ENCODE data around the gene SEC14L2. TPM values are rescaled to one million over a fixed set of nuclear protein-coding genes. Genes with fewer than 3 reads are reported as not detected.
"Not testable (repeated sequence)": the region's sequence is repeated elsewhere in the genome, so short reads cannot be mapped to it uniquely, and the experiment has no call there.

Gene SEC14L2
- total RNA-seq, 4 donors from 2014 or later: 7.8 to 45.9 (median 23.1) TPM; not detected in 1

DNA sequence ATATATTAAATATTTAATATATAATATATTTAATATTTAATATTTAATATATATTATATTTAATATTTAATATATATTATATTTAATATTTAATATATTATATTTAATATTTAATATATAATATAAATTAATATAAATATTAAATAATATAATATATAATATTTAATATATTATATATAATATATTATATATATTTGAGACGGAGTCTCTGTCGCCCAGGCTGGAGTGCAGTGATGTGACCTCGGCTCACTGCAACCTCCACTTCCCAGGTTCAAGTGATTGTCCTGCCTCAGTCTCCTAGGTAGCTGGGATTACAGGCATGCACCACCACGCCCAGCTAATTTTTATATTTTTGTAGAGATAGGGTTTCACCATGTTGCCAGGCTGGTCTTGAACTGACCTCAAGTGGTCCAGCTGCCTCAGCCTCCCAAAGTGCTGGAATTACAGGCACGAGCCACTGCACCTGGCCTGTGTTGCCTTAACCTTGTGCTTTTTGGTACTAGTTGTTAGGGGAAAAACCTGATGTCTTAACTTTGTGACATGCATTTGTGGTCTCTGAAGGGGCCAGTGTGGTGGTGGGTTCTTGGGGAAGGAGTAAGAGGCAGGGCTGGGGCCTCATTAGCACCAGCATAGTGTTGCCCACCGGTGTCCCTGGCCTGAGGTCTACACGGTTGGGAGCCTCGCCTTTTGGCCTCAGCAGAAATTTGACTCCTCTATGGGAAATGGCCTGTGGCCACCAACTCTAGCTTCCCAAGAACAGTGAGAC is 58.4 kb downstream of the SEC14L2 start:
- intact Hi-C loops (cut with DNase I; ENCODE audit: low total_unique reads): no loop called here
- no peak for TF ChIP-seq CTCF (IDR thresholded peaks at IDR 0.05)
- no peak for TF ChIP-seq POLR2A (IDR thresholded peaks at IDR 0.05)
- no peaks in the 10 kb centered on the region for H3K4me1 ChIP-seq
- DNase-seq: no peak
- no peak overlapping the region for H3K4me3 ChIP-seq
- H3K27ac ChIP-seq: no peak overlapping the region
- no peaks in the 10 kb centered on the region for H3K27me3 ChIP-seq
- no peaks in the 10 kb centered on the region for H3K9me3 ChIP-seq
- H3K36me3 ChIP-seq: no peaks in the 10 kb centered on the region

GRCh38 chr22:30457981-30458380 is 61.2 kb downstream of the SEC14L2 start:
- H3K27me3 ChIP-seq: no peaks in the 10 kb centered on the region
- TF ChIP-seq POLR2A (IDR thresholded peaks at IDR 0.05) (no peak), CTCF (IDR thresholded peaks at IDR 0.05) (no peak)
- no peak overlapping the region for H3K27ac ChIP-seq
- DNase-seq: no peak
- no peaks in the 10 kb centered on the region for H3K36me3 ChIP-seq
- intact Hi-C loops (cut with DNase I; ENCODE audit: low total_unique reads): no loop called here
- H3K4me3 ChIP-seq: no peak overlapping the region
- H3K4me1 ChIP-seq: no peaks in the 10 kb centered on the region
- H3K9me3 ChIP-seq: no peaks in the 10 kb centered on the region

DNA sequence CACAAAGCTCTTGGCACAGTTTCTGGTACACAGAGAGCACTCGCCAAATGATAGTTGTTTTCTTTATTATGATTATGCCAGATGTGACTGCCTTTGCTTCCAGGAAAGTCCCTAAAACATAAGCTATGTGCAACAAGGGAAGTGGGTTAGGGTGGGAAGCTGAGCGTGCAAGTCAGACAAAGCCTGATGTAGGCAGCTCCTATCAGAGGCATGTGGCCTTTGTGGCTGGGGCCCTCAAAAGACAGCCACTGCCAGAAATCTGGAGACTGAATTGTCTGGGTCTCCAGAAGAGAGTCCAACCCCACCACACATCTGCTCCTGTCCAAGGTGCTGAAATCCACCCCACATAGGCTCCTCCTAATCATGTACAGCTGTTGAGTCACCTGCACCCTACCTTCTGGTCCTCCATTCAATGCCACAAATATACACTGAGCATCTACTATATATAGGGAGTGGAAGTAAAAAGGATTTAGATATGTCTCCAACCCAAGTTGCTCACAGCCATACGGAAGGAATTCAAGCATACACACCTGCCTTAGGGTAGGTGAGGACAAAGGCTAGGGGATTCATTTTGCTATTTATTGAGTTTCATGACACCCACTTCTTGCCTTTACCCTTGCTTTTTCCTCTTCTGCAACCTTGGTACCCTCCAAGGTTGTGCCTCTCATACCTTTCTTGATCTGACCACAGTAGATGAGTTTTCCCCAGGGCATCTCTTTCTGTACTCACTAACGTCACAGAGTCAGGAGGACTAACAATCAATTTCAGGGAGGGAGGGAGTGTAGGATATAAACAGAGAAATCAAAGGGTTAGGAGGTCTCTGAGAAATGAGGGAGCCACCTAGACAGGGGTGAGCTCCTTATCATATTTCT is 62.6 kb downstream of the SEC14L2 start:
- Histone ChIP-seq H3K4me3 (no peak overlapping the region), H3K9me3 (no peaks in the 10 kb centered on the region), H3K27me3 (no peaks in the 10 kb centered on the region), H3K4me1 (no peaks in the 10 kb centered on the region), H3K27ac (no peak overlapping the region), H3K36me3 (no peaks in the 10 kb centered on the region)
- intact Hi-C loops (cut with DNase I; ENCODE audit: low total_unique reads): no loop called here
- TF ChIP-seq CTCF (IDR thresholded peaks at IDR 0.05) (no peak), POLR2A (IDR thresholded peaks at IDR 0.05) (no peak)
- DNase-seq: no peak

- H3K4me1 ChIP-seq: no peaks in the 10 kb centered on the region
- intact Hi-C loops (cut with DNase I; ENCODE audit: low total_unique reads): no loop called here
- H3K27ac ChIP-seq: no peak overlapping the region
- no peak overlapping the region for H3K4me3 ChIP-seq
- H3K27me3 ChIP-seq: no peaks in the 10 kb centered on the region
- DNase-seq: no peak
- no peaks in the 10 kb centered on the region for H3K9me3 ChIP-seq
- H3K36me3 ChIP-seq: no peaks in the 10 kb centered on the region
- TF ChIP-seq POLR2A (IDR thresholded peaks at IDR 0.05) (no peak), CTCF (IDR thresholded peaks at IDR 0.05) (no peak)
Observed at GRCh38 chr22:30460147-30460546, 63.3 kb downstream of the SEC14L2 start.

DNA sequence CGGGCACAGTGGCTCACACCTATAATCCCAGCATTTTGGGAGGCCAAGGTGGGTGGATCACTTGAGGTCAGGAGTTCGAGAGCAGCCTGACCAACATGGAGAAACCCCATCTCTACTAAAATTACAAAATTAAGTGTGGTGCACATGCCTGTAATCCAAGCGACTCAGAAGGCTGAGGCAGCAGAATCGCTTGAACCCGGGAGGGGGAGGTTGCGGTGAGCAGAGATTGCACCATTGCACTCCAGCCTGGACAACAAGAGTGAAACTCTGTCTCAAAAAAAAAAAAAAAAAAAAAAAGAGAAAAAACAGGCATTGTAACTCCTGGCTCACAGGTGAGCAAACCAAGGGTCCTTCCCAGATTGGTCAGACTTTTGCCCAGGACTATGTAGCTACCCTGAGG is 63.7 kb downstream of the SEC14L2 start:
- DNase-seq; H3K36me3 ChIP-seq; H3K27me3 ChIP-seq; H3K4me1 ChIP-seq; H3K9me3 ChIP-seq; H3K4me3 ChIP-seq; H3K27ac ChIP-seq; intact Hi-C loops (cut with DNase I; ENCODE audit: low total_unique reads): not testable (repeated sequence)
